DMS53 (cell line): ENCODE results near the gene MAPK8IP3.

Experiments
- DNase-seq: peaks from one replicate; lab custom pipeline; 2025; lab: John Stamatoyannopoulos, UW

MAPK8IP3 gene, protein sequence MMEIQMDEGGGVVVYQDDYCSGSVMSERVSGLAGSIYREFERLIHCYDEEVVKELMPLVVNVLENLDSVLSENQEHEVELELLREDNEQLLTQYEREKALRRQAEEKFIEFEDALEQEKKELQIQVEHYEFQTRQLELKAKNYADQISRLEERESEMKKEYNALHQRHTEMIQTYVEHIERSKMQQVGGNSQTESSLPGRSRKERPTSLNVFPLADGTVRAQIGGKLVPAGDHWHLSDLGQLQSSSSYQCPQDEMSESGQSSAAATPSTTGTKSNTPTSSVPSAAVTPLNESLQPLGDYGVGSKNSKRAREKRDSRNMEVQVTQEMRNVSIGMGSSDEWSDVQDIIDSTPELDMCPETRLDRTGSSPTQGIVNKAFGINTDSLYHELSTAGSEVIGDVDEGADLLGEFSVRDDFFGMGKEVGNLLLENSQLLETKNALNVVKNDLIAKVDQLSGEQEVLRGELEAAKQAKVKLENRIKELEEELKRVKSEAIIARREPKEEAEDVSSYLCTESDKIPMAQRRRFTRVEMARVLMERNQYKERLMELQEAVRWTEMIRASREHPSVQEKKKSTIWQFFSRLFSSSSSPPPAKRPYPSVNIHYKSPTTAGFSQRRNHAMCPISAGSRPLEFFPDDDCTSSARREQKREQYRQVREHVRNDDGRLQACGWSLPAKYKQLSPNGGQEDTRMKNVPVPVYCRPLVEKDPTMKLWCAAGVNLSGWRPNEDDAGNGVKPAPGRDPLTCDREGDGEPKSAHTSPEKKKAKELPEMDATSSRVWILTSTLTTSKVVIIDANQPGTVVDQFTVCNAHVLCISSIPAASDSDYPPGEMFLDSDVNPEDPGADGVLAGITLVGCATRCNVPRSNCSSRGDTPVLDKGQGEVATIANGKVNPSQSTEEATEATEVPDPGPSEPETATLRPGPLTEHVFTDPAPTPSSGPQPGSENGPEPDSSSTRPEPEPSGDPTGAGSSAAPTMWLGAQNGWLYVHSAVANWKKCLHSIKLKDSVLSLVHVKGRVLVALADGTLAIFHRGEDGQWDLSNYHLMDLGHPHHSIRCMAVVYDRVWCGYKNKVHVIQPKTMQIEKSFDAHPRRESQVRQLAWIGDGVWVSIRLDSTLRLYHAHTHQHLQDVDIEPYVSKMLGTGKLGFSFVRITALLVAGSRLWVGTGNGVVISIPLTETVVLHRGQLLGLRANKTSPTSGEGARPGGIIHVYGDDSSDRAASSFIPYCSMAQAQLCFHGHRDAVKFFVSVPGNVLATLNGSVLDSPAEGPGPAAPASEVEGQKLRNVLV (N-terminal part only)

GRCh38 chr16:1705688-1706385, at the start of gene MAPK8IP3:
MAPK8IP3 (plus strand) TSS chr16:1706195; CDS start chr16:1706340, 145 bp downstream.
- peak; percentile 92 for DNase-seq

DNA sequence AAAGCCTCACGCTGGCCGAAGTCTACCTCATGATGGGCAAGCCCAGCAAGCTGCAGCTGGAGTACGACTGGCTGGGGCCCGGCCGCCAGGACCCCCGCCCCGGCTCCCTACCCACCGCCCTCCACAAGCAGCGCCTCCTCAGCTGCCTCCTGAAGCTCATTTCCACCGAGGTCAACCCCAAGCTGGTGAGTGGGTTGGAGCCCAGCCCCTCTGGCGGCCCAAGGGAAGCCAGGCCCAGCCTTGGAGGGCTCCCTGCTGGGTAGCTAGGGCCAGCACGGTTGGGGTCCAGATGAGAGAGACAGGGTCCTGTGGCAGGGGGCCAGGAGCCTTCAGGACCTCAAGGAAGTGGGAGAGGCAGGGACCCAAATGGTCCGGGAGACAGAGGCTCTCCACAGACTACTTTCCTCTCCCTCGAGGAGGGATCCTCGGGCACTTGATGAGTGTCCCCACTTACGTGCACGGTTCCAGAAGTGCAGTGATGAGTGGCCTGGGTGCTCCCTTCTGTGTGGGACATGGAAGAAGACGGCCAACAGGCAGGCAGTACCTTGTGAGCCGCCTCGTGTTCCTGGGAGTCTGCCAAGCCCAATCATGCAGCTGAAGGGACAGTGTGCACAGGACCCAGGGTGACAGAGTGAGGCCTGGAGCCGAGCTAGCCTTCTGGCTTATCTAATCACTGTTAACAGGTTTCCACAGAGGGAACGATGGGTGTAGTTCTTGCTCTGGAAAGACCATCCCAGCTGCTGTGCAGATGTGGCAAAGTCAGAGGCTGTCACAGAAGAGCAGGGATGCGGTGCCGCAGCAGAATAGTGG, 49.0 kb upstream of the MAPK8IP3 start:
- no peak for DNase-seq

DNA sequence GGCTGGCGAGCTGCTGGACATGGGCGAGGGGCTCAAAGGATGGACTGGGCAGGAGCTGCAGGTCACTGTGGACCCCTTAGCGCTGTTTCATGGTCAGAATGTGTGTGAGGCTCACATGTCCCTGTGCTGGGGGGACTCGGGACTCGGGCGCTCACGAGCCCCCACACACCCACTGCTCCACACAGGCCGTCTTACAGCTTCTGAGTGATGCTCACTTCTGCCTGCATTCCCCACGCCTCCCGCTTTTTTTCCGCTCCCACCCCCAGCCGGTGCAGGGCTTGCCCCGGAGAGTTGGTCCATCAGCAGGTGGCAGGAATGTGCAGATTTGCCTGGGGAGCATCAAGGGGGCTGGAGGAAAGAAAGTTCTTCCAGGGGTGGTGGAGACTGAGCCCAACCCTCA, 48.2 kb upstream of the MAPK8IP3 start:
- no peak for DNase-seq

- peak; percentile 19 for DNase-seq
These were observed 47.0 kb upstream of the MAPK8IP3 start for GRCh38 chr16:1659031-1659430.

GRCh38 chr16:1661826-1662225, 44.2 kb upstream of the MAPK8IP3 start:
- no peak for DNase-seq

GRCh38 chr16:1662543-1662942, 43.5 kb upstream of the MAPK8IP3 start:
- no peak for DNase-seq

DNA sequence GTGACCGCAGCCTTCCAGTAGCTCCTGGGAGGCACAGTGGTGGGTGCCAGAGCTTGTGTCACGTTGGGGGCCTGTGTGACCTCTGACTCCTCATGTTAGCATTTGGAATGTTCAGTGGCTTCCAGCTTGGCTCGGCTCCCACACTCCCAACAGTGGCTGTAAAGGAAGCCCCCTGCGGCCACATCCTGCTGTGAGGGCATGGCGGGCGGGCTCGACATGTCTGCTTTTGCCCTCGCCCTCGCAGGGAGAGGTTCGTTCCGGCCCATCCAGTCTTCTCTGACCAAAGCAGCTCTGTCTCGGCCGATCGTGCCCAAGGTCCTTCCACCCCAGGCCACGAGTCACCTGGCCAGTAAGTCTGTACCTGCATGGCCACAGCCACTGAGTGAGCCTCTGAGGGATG, 40.2 kb upstream of the MAPK8IP3 start:
- DNase-seq = no peak

- DNase-seq = no peak
These were observed 39.7 kb upstream of the MAPK8IP3 start for GRCh38 chr16:1666316-1666715.

- no peak for DNase-seq
These were observed 38.7 kb upstream of the MAPK8IP3 start for GRCh38 chr16:1667271-1667670.

- no peak for DNase-seq
These were observed 38.1 kb upstream of the MAPK8IP3 start for GRCh38 chr16:1667916-1668315.

GRCh38 chr16:1668612-1669319, 37.2 kb upstream of the MAPK8IP3 start:
- no peak for DNase-seq

DNA sequence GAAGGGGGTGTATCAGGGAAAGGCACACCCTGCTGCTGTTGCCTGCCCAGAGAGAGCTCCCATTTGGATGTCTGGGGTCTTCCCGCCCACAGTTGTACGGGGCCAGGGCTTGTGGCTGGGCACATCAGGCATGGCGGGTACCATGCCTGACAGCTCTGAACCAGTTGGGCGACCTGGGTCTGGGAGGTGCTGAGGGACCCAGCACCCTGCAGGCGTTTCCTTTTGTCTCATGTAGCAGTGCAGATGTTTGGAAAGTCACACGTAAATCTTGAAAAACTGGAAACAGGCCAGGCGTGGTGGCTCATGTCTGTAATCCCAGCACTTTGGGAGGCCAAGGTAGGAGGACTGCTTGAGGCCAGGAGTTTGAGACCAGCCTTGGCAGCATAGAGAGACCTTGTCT, 36.3 kb upstream of the MAPK8IP3 start:
- DNase-seq = no peak

GRCh38 chr16:1670371-1670770, 35.6 kb upstream of the MAPK8IP3 start:
- no peak for DNase-seq

DNA sequence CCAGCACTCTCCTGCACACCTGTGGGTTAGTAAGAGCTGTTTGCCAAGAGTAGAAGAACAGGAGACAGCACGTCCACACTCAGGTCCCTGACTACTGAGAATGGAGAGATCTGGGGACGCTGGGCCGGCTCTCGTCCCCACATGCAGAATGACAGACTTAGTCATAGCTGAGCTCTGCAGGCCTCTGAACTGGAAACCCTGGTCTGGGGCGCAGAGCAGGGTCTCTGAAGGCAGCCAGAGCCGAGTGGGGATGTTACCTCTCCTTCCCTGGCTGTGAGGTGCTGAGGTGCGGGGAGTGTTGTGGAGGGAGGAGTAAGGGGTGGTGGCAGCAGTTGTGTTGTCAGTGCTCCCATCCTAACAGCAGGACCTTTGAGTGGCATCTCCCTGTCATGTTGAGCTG, 35.1 kb upstream of the MAPK8IP3 start:
- no peak for DNase-seq

DNA sequence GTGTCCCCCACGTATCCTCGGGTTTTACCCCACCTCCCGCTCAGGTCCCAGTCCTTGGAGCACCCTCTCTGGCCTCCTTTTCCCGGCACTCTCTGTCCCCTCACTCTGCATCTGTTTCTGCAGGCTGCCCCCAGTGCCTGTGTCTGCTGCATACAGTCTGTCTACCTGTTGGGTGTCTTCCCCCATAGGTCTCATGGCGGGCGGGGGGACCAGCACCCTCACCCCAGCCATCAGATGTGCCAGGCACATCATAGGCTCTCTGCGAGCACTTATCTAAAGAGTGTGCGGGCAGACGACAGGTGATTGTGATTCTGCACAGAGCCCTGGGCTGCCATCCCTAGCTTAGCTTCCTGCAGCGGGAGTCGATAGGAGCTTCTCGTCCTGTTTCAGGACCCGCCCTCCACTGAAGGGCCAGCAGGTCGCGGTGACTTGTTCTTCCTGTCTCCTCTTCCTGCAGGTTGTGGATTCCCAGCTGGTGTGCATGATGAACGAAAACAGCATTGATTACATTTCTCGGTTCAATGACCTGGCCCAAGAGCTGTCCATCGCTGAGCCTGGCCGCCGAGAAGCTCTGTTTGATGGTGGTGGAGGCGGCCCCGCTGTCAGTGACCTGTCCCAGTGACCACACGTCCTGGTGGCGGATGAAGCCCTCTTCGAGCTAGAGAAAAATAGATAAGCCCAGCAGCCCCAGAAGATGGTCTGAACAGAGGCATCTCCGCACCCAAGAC, 32.4 kb upstream of the MAPK8IP3 start:
- DNase-seq = no peak

DNA sequence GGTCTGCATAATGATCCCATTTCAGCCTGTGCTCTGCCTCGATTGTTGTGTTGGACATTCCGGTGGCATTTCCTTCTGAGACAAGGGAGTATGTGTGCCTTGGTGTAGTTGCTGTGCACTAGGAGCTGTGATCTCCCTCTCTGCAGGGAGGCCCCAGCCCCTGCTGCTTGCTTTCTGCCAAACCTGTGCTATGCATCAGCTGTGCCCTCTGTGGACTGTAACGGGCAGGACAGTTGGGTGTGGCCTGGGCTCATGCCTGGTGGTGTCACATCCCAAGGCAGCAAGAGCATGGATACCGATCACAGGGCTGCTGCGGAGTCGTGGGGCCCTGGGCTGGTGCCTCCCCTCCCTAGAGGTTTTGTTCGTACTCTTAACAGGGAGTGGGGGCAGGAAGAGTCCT, 31.7 kb upstream of the MAPK8IP3 start:
- DNase-seq = no peak

DNA sequence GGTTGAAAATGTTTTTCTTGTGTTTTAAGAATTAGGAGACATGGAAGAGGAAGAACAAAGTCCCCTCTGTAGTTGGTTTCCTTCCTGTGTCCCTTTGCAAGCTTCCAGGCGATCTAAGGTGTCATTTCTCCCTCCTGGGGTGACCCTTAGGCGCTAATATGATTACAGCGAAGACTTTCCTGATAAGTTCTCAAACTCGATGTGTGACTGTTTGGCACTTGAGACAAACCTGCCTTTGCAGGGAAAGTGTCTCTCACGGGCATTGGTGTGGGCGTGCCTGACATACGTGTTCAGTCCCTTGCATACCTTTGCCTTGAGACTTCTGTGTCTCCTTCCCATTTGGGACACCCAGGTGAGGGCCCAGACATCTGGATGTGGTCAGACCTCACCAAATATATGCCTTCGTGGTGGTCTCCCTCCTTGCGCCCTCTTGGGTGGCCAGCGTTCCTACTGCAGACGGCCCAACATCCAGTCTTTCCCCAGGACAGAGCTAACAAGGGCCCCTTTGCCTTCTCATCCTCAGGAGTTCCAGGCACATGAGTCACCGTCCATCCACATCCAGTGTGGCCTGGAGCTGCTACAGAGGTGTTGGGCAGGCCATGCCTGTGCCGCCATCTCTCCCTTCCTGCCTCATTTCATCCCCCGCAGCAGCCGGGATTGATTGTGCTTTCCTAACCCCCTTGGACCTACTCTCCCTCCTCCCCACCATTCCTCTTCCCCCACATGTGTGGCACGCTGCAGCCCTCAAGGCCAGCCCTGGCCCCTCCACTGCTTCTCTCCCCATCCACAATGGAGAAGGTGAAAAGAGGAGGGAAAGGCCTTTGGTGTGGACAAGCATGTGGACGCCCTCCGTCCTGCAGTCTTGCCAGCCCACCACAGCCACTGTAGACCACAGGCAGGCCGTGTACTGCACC, 31.0 kb upstream of the MAPK8IP3 start:
- no peak for DNase-seq

DNA sequence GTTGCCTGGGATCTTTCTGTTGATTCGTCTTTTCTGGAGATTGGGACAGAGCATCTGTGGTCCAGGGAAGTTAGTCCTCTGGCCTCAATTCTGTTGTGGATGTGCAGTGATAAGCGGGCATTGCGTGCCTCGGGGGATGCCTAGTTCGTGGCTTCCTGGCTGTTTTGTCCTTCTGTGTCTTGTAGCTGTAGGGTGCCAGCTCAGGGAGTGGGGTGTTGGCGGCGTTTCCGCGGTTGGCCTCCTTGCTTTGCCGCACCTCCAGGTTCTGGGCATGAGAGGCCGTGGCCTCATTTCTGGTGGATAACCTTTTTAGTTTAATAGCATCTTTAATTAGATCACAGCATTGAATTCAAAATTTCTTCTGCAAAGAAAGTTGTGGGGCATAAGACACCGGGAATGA, 29.3 kb upstream of the MAPK8IP3 start:
- no peak for DNase-seq
